ENCODE results near the gene DACH1.

The DACH1 gene

DNA sequence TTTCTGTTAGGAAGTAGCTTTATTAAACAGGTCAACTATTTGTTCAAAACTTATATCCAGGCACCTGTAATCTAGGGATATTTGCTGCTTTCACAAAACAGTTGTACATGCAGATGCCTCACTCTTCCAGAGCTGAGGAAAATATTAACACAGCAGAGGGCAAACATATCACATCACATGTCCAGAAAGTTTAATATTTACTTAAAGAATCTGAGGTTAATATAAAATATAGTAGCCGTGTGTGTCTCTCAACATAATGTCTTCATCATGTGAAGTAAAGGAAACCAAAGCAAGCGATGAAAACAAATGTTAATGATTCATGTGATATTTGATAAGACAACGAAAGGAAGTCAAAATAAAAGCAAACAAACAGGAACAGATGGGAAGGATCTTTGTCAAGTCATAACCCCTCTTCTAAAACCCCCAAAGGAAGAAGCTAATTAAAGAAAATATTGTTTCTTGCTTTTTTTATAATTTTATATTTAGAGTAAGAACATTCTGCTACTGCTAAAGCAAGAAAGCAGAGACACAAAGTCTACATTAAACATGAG lies 418.8 kb downstream of the DACH1 start:
- in situ Hi-C loops (cut with MboI; ENCODE audit: low sequenced_read_pairs): no loop called here

DNA sequence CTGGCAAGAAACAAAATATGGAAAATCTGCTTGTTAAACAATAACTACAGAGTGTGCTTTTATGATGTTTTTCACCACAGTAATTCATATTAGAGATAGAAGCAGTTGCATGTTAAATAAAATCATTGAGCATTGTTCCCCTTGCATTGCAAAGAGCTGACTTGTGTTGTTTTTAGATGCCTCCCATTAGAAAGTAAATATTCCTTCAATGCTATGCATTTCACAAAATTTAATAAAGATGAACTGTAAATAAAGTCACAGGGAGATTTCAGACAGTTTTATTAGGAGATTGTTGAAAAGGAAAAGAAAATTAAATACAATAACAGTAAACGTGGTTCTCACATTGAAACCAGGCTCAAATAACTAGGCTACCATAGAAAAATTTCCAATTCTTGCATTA lies 429.3 kb downstream of the DACH1 start:
- in situ Hi-C loops (cut with MboI; ENCODE audit: low sequenced_read_pairs): no loop called here

DNA sequence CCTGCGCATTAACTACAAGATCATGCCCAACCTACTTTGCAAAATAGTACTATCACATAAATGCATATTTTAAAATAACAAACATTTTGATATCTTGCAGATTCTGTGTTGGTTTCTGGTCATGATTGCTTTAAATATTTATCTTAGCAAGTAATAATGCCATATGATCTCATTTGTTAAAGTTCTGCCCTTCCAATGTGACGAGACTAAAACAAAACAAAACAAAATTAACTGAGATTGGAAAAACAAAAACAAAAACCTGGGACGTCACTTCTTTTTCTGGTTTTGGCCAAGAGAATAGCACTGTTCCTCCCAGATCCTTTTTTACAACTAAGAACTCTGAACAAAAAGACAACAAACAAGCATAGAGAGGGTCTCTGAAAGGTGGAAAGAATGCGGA lies 436.3 kb downstream of the DACH1 start:
- in situ Hi-C loops (cut with MboI; ENCODE audit: low sequenced_read_pairs): no loop called here

DNA sequence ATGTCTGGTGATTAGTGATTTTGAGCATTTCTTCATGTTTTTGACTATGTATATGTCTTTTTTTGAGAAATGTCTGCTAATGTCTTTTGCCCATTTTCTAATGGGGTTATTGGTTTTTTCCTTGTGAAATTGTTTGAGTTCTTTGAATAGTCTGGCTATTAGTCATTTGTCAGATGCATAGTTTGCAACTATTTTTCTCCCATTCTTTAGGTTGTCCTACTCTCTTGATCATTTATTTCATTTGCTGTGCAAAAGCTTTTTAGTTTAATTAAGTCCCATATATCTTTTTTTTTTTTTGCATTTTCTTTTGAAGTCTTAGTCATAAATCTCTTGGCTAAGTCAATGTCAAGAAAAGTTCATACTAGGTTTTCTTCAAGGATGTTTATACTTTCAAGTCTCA lies 449.8 kb downstream of the DACH1 start:
- in situ Hi-C loops (cut with MboI; ENCODE audit: low sequenced_read_pairs): no loop called here

DNA sequence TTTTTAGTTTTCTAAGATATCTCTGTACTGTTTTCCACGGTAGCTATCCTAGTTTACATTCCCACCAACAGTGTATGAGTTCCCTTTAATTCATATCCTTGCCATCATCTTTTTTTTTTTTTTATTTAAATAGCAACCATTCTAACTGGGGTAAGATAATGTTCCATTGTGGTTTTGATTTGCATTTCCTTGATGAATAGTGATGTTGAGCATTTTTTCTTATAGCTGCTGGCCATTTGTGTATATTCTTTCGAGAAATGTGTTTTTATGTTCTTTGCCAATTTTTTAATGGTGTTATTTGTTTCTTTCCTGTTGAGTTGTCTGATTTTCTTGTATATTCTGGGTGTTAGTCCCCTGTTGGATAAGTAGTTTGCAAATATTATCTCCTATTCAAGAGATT lies 454.8 kb downstream of the DACH1 start:
- in situ Hi-C loops (cut with MboI; ENCODE audit: low sequenced_read_pairs): no loop called here

DNA sequence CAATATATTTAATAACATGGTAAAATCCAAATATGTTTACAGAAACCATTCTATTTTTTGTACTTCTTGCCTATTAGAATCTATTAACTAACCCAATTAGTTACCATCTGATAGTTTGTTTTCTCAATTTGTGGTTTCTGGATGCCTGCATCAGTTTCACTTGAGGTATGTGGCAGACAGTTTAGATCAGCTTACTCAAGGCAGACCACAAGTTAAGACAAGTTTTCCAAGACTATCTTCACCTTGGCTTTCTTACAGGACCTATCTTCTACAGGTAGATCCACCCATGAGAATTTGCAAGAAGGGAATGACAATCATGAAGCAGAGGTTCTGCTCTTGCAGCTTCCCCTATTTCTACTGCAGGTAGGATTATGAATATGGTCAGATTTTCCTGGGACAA lies 458.6 kb downstream of the DACH1 start:
- in situ Hi-C loops (cut with MboI; ENCODE audit: low sequenced_read_pairs): no loop called here

DNA sequence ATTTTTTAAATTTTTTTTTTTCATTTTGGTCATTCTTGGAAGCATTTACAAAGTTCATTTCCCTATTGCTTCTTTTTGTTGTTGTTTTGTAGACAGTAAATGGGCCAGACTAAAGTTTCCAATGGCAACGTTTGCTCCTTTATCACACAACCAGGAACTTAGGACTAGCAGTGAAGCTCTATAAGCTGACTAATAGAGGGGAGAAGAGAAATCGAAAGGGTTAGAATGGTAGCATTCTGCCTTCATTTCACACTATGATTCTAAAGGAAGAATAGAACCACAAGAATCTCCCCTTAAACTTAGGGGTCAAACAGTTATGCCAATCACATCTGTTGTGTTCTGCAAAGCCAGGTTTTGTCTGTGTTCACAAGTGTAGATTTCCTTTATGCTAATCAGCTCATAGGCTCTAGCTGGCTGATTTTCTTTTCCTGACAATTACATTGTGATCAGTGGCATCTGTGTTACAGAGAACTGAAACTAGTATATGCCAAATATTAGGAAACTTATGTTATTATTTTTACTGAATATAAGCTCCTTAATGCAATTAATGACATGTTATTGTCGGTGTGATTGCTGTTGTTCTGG lies 467.3 kb downstream of the DACH1 start:
- in situ Hi-C loops (cut with MboI; ENCODE audit: low sequenced_read_pairs): no loop called here

DNA sequence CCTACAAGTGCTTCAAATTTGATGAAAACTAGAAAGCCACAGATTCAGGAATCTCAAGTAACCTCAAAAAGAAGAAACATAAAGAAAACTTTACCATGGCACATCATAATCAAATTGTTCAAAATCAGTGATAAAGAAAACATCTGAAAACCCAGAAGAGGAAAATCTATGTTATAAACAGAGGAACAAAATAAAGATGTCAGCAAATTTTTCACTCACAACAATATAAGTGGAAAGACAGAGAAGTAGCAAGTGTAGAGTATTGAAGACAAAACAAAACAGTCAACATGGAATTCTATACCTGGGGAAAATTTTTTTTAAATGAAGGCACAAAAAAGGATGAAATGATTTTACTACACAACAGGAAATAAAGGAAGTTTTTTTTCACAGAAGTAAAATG lies 470.9 kb downstream of the DACH1 start:
- in situ Hi-C loops (cut with MboI; ENCODE audit: low sequenced_read_pairs): no loop called here

DNA sequence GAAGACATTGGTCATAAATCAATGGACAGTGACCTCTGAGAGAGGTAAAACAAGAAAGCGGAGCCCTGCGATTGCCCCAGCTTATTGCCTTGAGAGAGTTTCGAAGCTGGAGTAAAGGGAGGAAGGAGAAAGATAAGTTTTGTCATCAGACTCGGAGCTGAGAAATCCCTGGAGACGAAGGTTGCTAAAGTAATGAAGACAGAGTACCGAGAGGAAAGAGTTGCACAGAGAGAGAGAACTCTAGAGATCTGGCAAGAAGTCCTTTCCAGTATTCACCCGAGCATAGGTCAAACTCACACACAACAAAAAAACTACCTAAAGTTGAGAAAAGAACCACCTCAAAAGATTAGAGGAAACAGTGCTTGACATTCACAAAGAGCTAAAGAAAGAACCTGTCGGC lies 472.0 kb downstream of the DACH1 start:
- in situ Hi-C loops (cut with MboI; ENCODE audit: low sequenced_read_pairs): no loop called here

DNA sequence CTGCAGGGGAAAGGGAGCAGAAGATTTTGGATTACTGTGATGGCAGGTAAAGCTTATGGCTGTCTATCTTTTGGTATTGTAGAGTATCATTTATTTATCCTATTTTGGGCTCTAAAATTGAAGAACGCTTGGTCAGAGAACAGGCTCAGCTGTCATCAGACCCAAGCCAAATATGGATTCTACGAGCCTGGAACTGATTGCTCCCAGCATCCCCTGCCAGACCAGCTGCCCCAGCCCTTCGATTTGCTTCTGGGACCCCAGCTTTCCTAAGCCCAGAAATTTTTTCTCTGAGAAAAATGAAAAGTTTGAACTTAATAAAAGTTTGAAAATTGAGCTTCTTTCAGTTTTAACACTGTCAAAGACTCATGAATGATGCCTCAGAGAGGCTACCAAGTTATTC lies 472.8 kb downstream of the DACH1 start:
- in situ Hi-C loops (cut with MboI; ENCODE audit: low sequenced_read_pairs): no loop called here

Data from hTERT RPE-1 (cell line).